K562 (cell line): ENCODE data around the gene RIN3. TPM values are rescaled to one million over a fixed set of nuclear protein-coding genes. Genes with fewer than 3 reads are reported as not detected.

Experiments
- ATAC-seq: fragments of 200-7000 bp; cut with Tn5 transposase; 3 replicates; pipeline ENCODE4 v1.9.1; 2020; ENCODE audit warnings: moderate library complexity
- BruUV-seq: library from RNA; stranded (reverse); fragments of 400-500 nt; replicated peaks from 2 replicates; lab custom pipeline; 2021; lab: Mats Ljungman, UMichigan
- CTCF ChIA-PET: fragments of 300-600 bp; formaldehyde crosslinking; extraction: SDS; loops from one replicate; lab custom pipeline; 2021; ENCODE audit warnings: low intra/inter-chr PET ratio; lab: Yijun Ruan, JAX
- POLR2A ChIA-PET: fragments of 300-600, 350-650 bp; sonication (Branson Sonifier 250); formaldehyde crosslinking; extraction: SDS; loops from one replicate; lab custom pipeline; 2021; ENCODE audit warnings: antibody characterized with exemption, inconsistent platforms; lab: Yijun Ruan, JAX
- DNase-seq, 4 experiments: peaks; one replicate each; pipeline versions ENCODE4 v3.0.0 to v3.0.0-alpha.2; 2011 to 2018; ENCODE audit warnings: low spot score in 3 of 4, mixed read lengths in 3 of 4; ENCODE audit errors: extremely low read depth in 1 of 4
- FAIRE-seq: peaks from 2 replicates; lab custom pipeline; 2011; peaks lifted over from hg19 to GRCh38; lab: Jason Lieb, UNC
- H2AFZ ChIP-seq: 2 replicates; pipeline ENCODE4 v1.6.0; 2011; ENCODE audit warnings: low read depth, low read length, control low read depth, inconsistent platforms
- H3K27ac ChIP-seq: fragments of 200-600 bp; 3 replicates; pipeline ENCODE4 v1.8.0; 2011; ENCODE audit warnings: low read depth, mild to moderate bottlenecking, control low read depth, inconsistent platforms, low read length, moderate library complexity, mixed read lengths; ENCODE audit errors: extremely low read depth
- H3K27me3 ChIP-seq, 2 experiments: fragments of 300-600 bp in 1 of 2; 2 replicates in 1 of 2; 3 replicates in 1 of 2; pipeline versions ENCODE4 v1.6.0 to v1.8.0; 2011; ENCODE audit warnings: inconsistent platforms in 2 of 2, low read length in 2 of 2, mild to moderate bottlenecking in 1 of 2, mixed read lengths in 1 of 2, moderate library complexity in 1 of 2; ENCODE audit not compliant: control insufficient read depth in 2 of 2, insufficient read depth in 2 of 2
- H3K36me3 ChIP-seq: fragments of 300-600 bp; 3 replicates; pipeline ENCODE4 v1.8.0; 2011; ENCODE audit warnings: mild to moderate bottlenecking, low read length, inconsistent platforms; ENCODE audit not compliant: control insufficient read depth, insufficient read depth
- H3K4me1 ChIP-seq, 2 experiments: fragments of 200-600 bp in 1 of 2; replicated peaks in 1 of 2; 2 replicates in 1 of 2; 3 replicates in 1 of 2; pipeline versions ENCODE4 v1.5.1 to v1.8.0; 2011; ENCODE audit warnings: inconsistent platforms in 2 of 2, low read length in 2 of 2, mild to moderate bottlenecking in 1 of 2, mixed read lengths in 1 of 2, moderate library complexity in 1 of 2; ENCODE audit not compliant: control insufficient read depth in 2 of 2, insufficient read depth in 2 of 2
- H3K4me2 ChIP-seq: 2 replicates; pipeline ENCODE4 v1.6.1; 2011; ENCODE audit warnings: low read length, control low read depth, inconsistent platforms, mixed read lengths; ENCODE audit not compliant: insufficient read depth
- H3K4me3 ChIP-seq: fragments of 200-600 bp; sonication (generic), shearing (Covaris generic); 2 replicates; pipeline ENCODE4 v1.5.1; 2016; ENCODE audit warnings: control low read depth, inconsistent platforms
- H3K79me2 ChIP-seq: fragments of 200-600 bp; 3 replicates; pipeline ENCODE4 v1.8.0; 2011; ENCODE audit warnings: low read length, inconsistent platforms; ENCODE audit not compliant: control insufficient read depth, insufficient read depth
- H3K9ac ChIP-seq, 2 experiments: 2 replicates each; pipeline versions ENCODE4 v1.6.0 to v1.6.1; 2011; ENCODE audit warnings: low read depth in 2 of 2, low read length in 2 of 2, control low read depth in 1 of 2, inconsistent platforms in 1 of 2, mild to moderate bottlenecking in 1 of 2, mixed read lengths in 1 of 2; ENCODE audit not compliant: insufficient read depth in 1 of 2
- H3K9me1 ChIP-seq: one replicate; pipeline ENCODE4 v1.6.0; 2011; ENCODE audit warnings: inconsistent platforms, mild to moderate bottlenecking, low read length, moderate library complexity; ENCODE audit not compliant: control insufficient read depth, insufficient read depth
- H3K9me3 ChIP-seq: replicated peaks from 2 replicates; pipeline ENCODE4 v1.5.1; 2011; ENCODE audit warnings: low read depth, low read length, inconsistent platforms; ENCODE audit not compliant: control insufficient read depth, insufficient read depth
- H4K20me1 ChIP-seq: replicated peaks from 2 replicates; pipeline ENCODE4 v1.6.1; 2011; ENCODE audit warnings: low read length, inconsistent platforms, mixed read lengths; ENCODE audit not compliant: control insufficient read depth, insufficient read depth
- CBX3 ChIP-seq, 2 experiments: IDR thresholded peaks; 1 replicate in 1 of 2; 2 replicates in 1 of 2; pipeline ENCODE4 v1.6.1; 2012; ENCODE audit warnings: inconsistent platforms in 2 of 2, low read length in 2 of 2, borderline replicate concordance in 1 of 2, control low read depth in 1 of 2
- ESRRA ChIP-seq: fragments of 450-650 bp; IDR thresholded peaks from 2 replicates; pipeline ENCODE4 v1.6.1; 2014; ENCODE audit warnings: low read depth, mild to moderate bottlenecking, moderate library complexity, borderline replicate concordance
- GABPB2 ChIP-seq: fragments of 250-450 bp; sonication (Bioruptor Pico); conservative IDR thresholded peaks from 2 replicates; pipeline ENCODE4 v1.5.1; 2021; ENCODE audit warnings: mild to moderate bottlenecking
- MLX ChIP-seq, 2 experiments: fragments of 450-650 bp in 1 of 2; sonication (generic) in 1 of 2; formaldehyde crosslinking; conservative IDR thresholded peaks; 2 replicates each; pipeline versions ENCODE4 v1.4.0 to v1.8.1; 2020 to 2022; ENCODE audit warnings: mild to moderate bottlenecking in 1 of 2, missing genetic modification reagents in 1 of 2
- POLR3A ChIP-seq: IDR thresholded peaks from 2 replicates; pipeline ENCODE4 v1.6.1; 2011; ENCODE audit warnings: borderline replicate concordance, mild to moderate bottlenecking, moderate library complexity; ENCODE audit not compliant: insufficient read length, insufficient read depth; ENCODE audit errors: extremely low read depth
- RBM25 ChIP-seq: fragments of 200-400 bp; formaldehyde crosslinking; IDR thresholded peaks from 2 replicates; pipeline ENCODE4 v1.6.1; 2018; ENCODE audit warnings: low read length, low read depth, moderate library complexity; ENCODE audit not compliant: severe bottlenecking
- RBM34 ChIP-seq: fragments of 200-400 bp; formaldehyde crosslinking; IDR thresholded peaks from 2 replicates; pipeline ENCODE4 v1.6.1; 2018; ENCODE audit warnings: low read length, borderline replicate concordance; ENCODE audit not compliant: insufficient read depth
- SETDB1 ChIP-seq: IDR thresholded peaks from one replicate; pipeline ENCODE4 v1.6.1; 2012; ENCODE audit warnings: low read length, control low read depth, inconsistent platforms
- WGBS: fragments of 100-300 bp; shearing (Covaris generic); methylation state at CpG from one replicate; pipeline ENCODE4 v1.1.6; 2016; ENCODE audit warnings: low coverage, mixed read lengths; ENCODE audit not compliant: insufficient coverage; ENCODE audit errors: missing lambda C conversion rate; 5-methylcytosine and 5-hydroxymethylcytosine counted together
- in situ Hi-C: fragments of 300-500 bp; cut with MboI; formaldehyde crosslinking; loops from 4 replicates; pipeline ENCODE4 v1.15.0; 2018; ENCODE audit warnings: inconsistent platforms, mixed read lengths
- intact Hi-C: fragments of 100-400 bp; cut with micrococcal nuclease; formaldehyde crosslinking; loops from 2 replicates; pipeline ENCODE4 v1.14.2; 2022
- polyA plus RNA-seq, 8 experiments: library from polyadenylated mRNA; depleted of rRNA in 4 of 8; stranded (reverse) in 5 of 8; unstranded in 3 of 8; fragments of >200 nt; fragmentation: Nextera tagmentation in 2 of 8; fragmentation: Illumina TruSeq in 1 of 8; extraction: Ambion mirVana in 2 of 8; extraction: Trizol in 1 of 8; gene quantifications; 2 replicates each; pipeline versions ENCODE4 v1.2.1 to v1.2.3, GENCODE V29; 2011 to 2014; ENCODE audit warnings: inconsistent platforms in 1 of 8, missing spikeins in 1 of 8
- total RNA-seq, 7 experiments: library from RNA; depleted of rRNA in 6 of 7; stranded (reverse); fragments of >200 nt in 6 of 7; fragmentation: Illumina TruSeq in 2 of 7; extraction: Trizol in 2 of 7; gene quantifications; 2 replicates each; pipeline versions ENCODE4 v1.2.1 to v1.2.3, GENCODE V29; 2011 to 2021; ENCODE audit warnings: low replicate concordance in 1 of 7

RIN3 gene
- total and polyA plus RNA-seq, 9 of the 15 experiments (the other 6 are each of a cell fraction or from before 2014, with no cell fraction given), result 0.01 to 0.49 (median 0.08) TPM; not detected in 5

GRCh38 chr14:92650581-92651105 is 137.1 kb downstream of the RIN3 start:
- POLR2A ChIA-PET, result interaction anchor here (0.6 kb wide), 1 partner anchor 64 kb away, joined by 3 read pairs; no protein-coding TSS in a partner anchor
- no TSS peak for BruUV-seq
- H3K9ac ChIP-seq, result no peak overlapping the region

GRCh38 chr14:92651106-92651757 is 137.7 kb downstream of the RIN3 start:
- DNase-seq (no peak), ATAC-seq (no peak), FAIRE-seq (no peak)
- H3K9me3 ChIP-seq, result no peaks in the 10 kb centered on the region
- intact Hi-C loops (no loop called here), in situ Hi-C loops (no loop called here)
- H3K9ac ChIP-seq, result no peak overlapping the region
- TF ChIP-seq RBM25, result peak; percentile 71
- peak; percentile 94 for TF ChIP-seq ESRRA
- no peak for TF ChIP-seq MLX (CRISPR knock-in tag; conservative IDR thresholded peaks at IDR 0.05)
- H3K27me3 ChIP-seq, result peaks cover 0 to 48% of the 10 kb centered on the region in 2 experiments; a peak in 2 of 5 replicates
- CTCF ChIA-PET, result no interaction called here
- no peak overlapping the region for H2AFZ ChIP-seq
- no peaks in the 10 kb centered on the region for H4K20me1 ChIP-seq
- peaks cover 0 to 7% of the 10 kb centered on the region in 2 experiments; a peak in 1 of 5 replicates for H3K4me1 ChIP-seq
- no peak overlapping the region for H3K27ac ChIP-seq
- H3K79me2 ChIP-seq, result no peaks in the 10 kb centered on the region
- no peak overlapping the region for H3K4me2 ChIP-seq
- H3K36me3 ChIP-seq, result no peaks in the 10 kb centered on the region
- no peaks in the 10 kb centered on the region for H3K9me1 ChIP-seq
- no TSS peak for BruUV-seq
- WGBS, result 13% methylated on average over 7 of the region's 17 CpGs
- POLR2A ChIA-PET, result interaction anchor here (0.6 kb wide), 1 partner anchor 64 kb away, joined by 3 read pairs; no protein-coding TSS in a partner anchor
- H3K4me3 ChIP-seq, result no peak overlapping the region

More at GRCh38 chr14:92650581-92651105, 137.1 kb downstream of the RIN3 start:
- no peak for TF ChIP-seq GABPB2 (CRISPR knock-in tag)
- no peak for TF ChIP-seq SETDB1
- no peak for TF ChIP-seq POLR3A
- no peak for TF ChIP-seq RBM34
- TF ChIP-seq CBX3 (IDR thresholded peaks at IDR 0.05; ENCODE audit: borderline replicate concordance in 1 of 2, low read length in 2 of 2), result no peak
- WGBS, result 5% methylated on average over 9 of the region's 12 CpGs
- Histone ChIP-seq H3K4me1 (peaks cover 0 to 7% of the 10 kb centered on the region in 2 experiments; a peak in 1 of 5 replicates), H3K36me3 (no peaks in the 10 kb centered on the region), H3K9me1 (no peaks in the 10 kb centered on the region), H3K4me2 (no peak overlapping the region), H4K20me1 (no peaks in the 10 kb centered on the region), H3K4me3 (no peak overlapping the region), H2AFZ (no peak overlapping the region), H3K27ac (no peak overlapping the region), H3K27me3 (peaks cover 0 to 45% of the 10 kb centered on the region in 2 experiments; a peak in 2 of 5 replicates), H3K9me3 (no peaks in the 10 kb centered on the region), H3K79me2 (no peaks in the 10 kb centered on the region)
- intact Hi-C loops, result no loop called here
- in situ Hi-C loops, result no loop called here
- no peak for DNase-seq
- CTCF ChIA-PET, result no interaction called here
- ATAC-seq, result no peak
- no peak for FAIRE-seq
